IMR-90 (cell line): ENCODE results near the gene DENND1A. TPM values are rescaled to one million over a fixed set of nuclear protein-coding genes. Genes with fewer than 3 reads are reported as not detected.
A peak's percentile ranks its signal among the peaks of the same experiment; 100 is the strongest.

Experiments used
- ATAC-seq: fragments of 200-7000 bp; cut with Tn5 transposase; 2 replicates; pipeline ENCODE4 v1.9.1; 2020; ENCODE audit warnings: low read depth, mild to moderate bottlenecking, moderate library complexity
- BruUV-seq: library from RNA; stranded (reverse); fragments of 400-500 nt; replicated peaks from 2 replicates; lab custom pipeline; 2021; lab: Mats Ljungman, UMichigan
- CTCF ChIA-PET: fragments of 300-600 bp; formaldehyde crosslinking; extraction: SDS; loops from one replicate; lab custom pipeline; 2021; ENCODE audit warnings: antibody characterized with exemption; lab: Yijun Ruan, JAX
- POLR2A ChIA-PET: fragments of 300-600 bp; sonication (Branson Sonifier 250); formaldehyde crosslinking; loops from one replicate; lab custom pipeline; 2022; ENCODE audit warnings: antibody characterized with exemption; ENCODE audit not compliant: unreplicated experiment; lab: Charles Lee
- DNase-seq: peaks from one replicate; pipeline ENCODE4 v3.0.0; 2013
- H2AFZ ChIP-seq: replicated peaks from 2 replicates; pipeline ENCODE3; 2013; ENCODE audit warnings: low read length, mild to moderate bottlenecking; ENCODE audit not compliant: poor library complexity
- H2AK5ac ChIP-seq: 2 replicates; pipeline ENCODE4 v1.6.1; 2013; ENCODE audit warnings: low read depth, low read length, inconsistent platforms
- H2AK9ac ChIP-seq: replicated peaks from 2 replicates; pipeline ENCODE3; 2013; ENCODE audit warnings: mild to moderate bottlenecking, low read depth, low read length, moderate library complexity; ENCODE audit not compliant: poor library complexity
- H2BK120ac ChIP-seq: 2 replicates; pipeline ENCODE4 v1.6.1; 2013; ENCODE audit warnings: low read depth, low read length, inconsistent platforms
- H2BK15ac ChIP-seq: 3 replicates; pipeline ENCODE4 v1.6.1; 2013; ENCODE audit warnings: low read depth, low read length, inconsistent platforms
- H2BK20ac ChIP-seq: 2 replicates; pipeline ENCODE4 v1.6.1; 2013; ENCODE audit warnings: low read depth, mild to moderate bottlenecking, inconsistent platforms, low read length, moderate library complexity
- H2BK5ac ChIP-seq: 2 replicates; pipeline ENCODE4 v1.6.1; 2013; ENCODE audit warnings: mild to moderate bottlenecking, low read depth, low read length, inconsistent platforms; ENCODE audit not compliant: poor library complexity, severe bottlenecking
- H3K14ac ChIP-seq: replicated peaks from 2 replicates; pipeline ENCODE4 v1.6.1; 2013; ENCODE audit warnings: low read depth, low read length, inconsistent platforms
- H3K18ac ChIP-seq: 2 replicates; pipeline ENCODE4 v1.6.1; 2013; ENCODE audit warnings: low read depth, low read length, control low read depth
- H3K23ac ChIP-seq: 2 replicates; pipeline ENCODE4 v1.6.1; 2013; ENCODE audit warnings: low read depth, low read length, inconsistent platforms
- H3K27ac ChIP-seq: 2 replicates; pipeline ENCODE4 v1.5.1; 2013; ENCODE audit warnings: mild to moderate bottlenecking, control low read depth, low read length; ENCODE audit not compliant: insufficient read depth
- H3K27me3 ChIP-seq: 2 replicates; pipeline ENCODE4 v1.6.1; 2013; ENCODE audit warnings: low read length; ENCODE audit not compliant: control insufficient read depth, insufficient read depth
- H3K36me3 ChIP-seq: 2 replicates; pipeline ENCODE4 v1.6.1; 2013; ENCODE audit warnings: low read length, mixed read lengths; ENCODE audit not compliant: control insufficient read depth, insufficient read depth
- H3K4ac ChIP-seq: 2 replicates; pipeline ENCODE4 v1.6.1; 2013; ENCODE audit warnings: low read depth, low read length, inconsistent platforms
- H3K4me1 ChIP-seq: 2 replicates; pipeline ENCODE4 v1.6.1; 2013; ENCODE audit warnings: low read length, mixed read lengths; ENCODE audit not compliant: control insufficient read depth, insufficient read depth
- H3K4me2 ChIP-seq: 2 replicates; pipeline ENCODE4 v1.6.1; 2013; ENCODE audit warnings: low read depth, mild to moderate bottlenecking, control low read depth, low read length, moderate library complexity
- H3K4me3 ChIP-seq: 2 replicates; pipeline ENCODE4 v1.5.1; 2013; ENCODE audit warnings: low read depth, mild to moderate bottlenecking, control low read depth, low read length, moderate library complexity; ENCODE audit not compliant: insufficient read depth
- H3K56ac ChIP-seq: 2 replicates; pipeline ENCODE4 v1.6.1; 2013; ENCODE audit warnings: low read length, inconsistent platforms; ENCODE audit not compliant: insufficient read depth; ENCODE audit errors: extremely low read depth
- H3K79me1 ChIP-seq, 2 experiments: 2 replicates each; pipeline ENCODE4 v1.6.1; 2013; ENCODE audit warnings: low read length in 2 of 2, inconsistent platforms in 1 of 2, low read depth in 1 of 2
- H3K9ac ChIP-seq: 2 replicates; pipeline ENCODE4 v1.6.1; 2013; ENCODE audit warnings: low read depth, low read length, control low read depth
- H3K9me1 ChIP-seq: 2 replicates; pipeline ENCODE4 v1.6.1; 2013; ENCODE audit warnings: low read length, inconsistent platforms; ENCODE audit not compliant: insufficient read depth
- H3K9me3 ChIP-seq: 2 replicates; pipeline ENCODE4 v1.6.1; 2013; ENCODE audit warnings: low read length; ENCODE audit not compliant: control insufficient read depth, insufficient read depth
- H4K20me1 ChIP-seq: 2 replicates; pipeline ENCODE4 v1.6.1; 2013; ENCODE audit warnings: low read length, inconsistent platforms; ENCODE audit not compliant: insufficient read depth
- H4K5ac ChIP-seq: 2 replicates; pipeline ENCODE4 v1.6.1; 2013; ENCODE audit warnings: mild to moderate bottlenecking, low read depth, low read length, control low read depth
- H4K8ac ChIP-seq, 2 experiments: 2 replicates each; pipeline ENCODE4 v1.6.1; 2013; ENCODE audit warnings: low read depth in 2 of 2, low read length in 2 of 2, control low read depth in 1 of 2, inconsistent platforms in 1 of 2
- H4K91ac ChIP-seq: 2 replicates; pipeline ENCODE4 v1.6.1; 2013; ENCODE audit warnings: low read depth, low read length, inconsistent platforms; ENCODE audit not compliant: insufficient read depth
- CTCF ChIP-seq: conservative IDR thresholded peaks from 2 replicates; pipeline ENCODE4 v1.5.1; 2012; ENCODE audit warnings: mild to moderate bottlenecking, low read depth, low read length, improper control_type of control experiment
- MAZ ChIP-seq: IDR thresholded peaks from 2 replicates; pipeline ENCODE4 v1.6.1; 2012; ENCODE audit warnings: low read depth, mild to moderate bottlenecking, low read length, improper control_type of control experiment, moderate library complexity, borderline replicate concordance
- NFE2L2 ChIP-seq: fragments of 150-350 bp; IDR thresholded peaks from 2 replicates; pipeline ENCODE4 v1.6.1; 2016; ENCODE audit warnings: low read depth, mild to moderate bottlenecking, low read length
- POLR2A ChIP-seq: IDR thresholded peaks from 2 replicates; pipeline ENCODE4 v1.6.1; 2012; ENCODE audit warnings: mild to moderate bottlenecking, low read depth, low read length
- RAD21 ChIP-seq: IDR thresholded peaks from 2 replicates; pipeline ENCODE4 v1.6.1; 2012; ENCODE audit warnings: low read length, improper control_type of control experiment
- SMC3 ChIP-seq: fragments of 150-350 bp; IDR thresholded peaks from 2 replicates; pipeline ENCODE4 v1.6.1; 2016; ENCODE audit warnings: low read depth, mild to moderate bottlenecking, antibody characterized with exemption, low read length, moderate library complexity
- USF2 ChIP-seq: fragments of 150-350 bp; IDR thresholded peaks from 2 replicates; pipeline ENCODE4 v1.6.1; 2017; ENCODE audit warnings: mild to moderate bottlenecking, antibody characterized with exemption, low read length, low read depth
- WGBS, 2 experiments: methylation state at CpG; one replicate each; pipeline versions ENCODE4 v1.1.5 to v1.1.7; 2013; ENCODE audit warnings: missing lambda C conversion rate in 2 of 2; ENCODE audit not compliant: insufficient read length in 1 of 2; ENCODE audit errors: extremely low coverage in 2 of 2; 5-methylcytosine and 5-hydroxymethylcytosine counted together
- dilution Hi-C: fragments of 300-500 bp; cut with HindIII; formaldehyde crosslinking; loops from one replicate; pipeline ENCODE4 v1.14.3; 2018; ENCODE audit warnings: low sequenced_read_pairs; ENCODE audit not compliant: unreplicated experiment
- in situ Hi-C: fragments of 300-500 bp; cut with MboI; formaldehyde crosslinking; loops from 3 replicates; pipeline ENCODE4 v1.14.3; 2019; ENCODE audit warnings: low sequenced_read_pairs, inconsistent platforms, mixed read lengths
- intact Hi-C: fragments of 100-400 bp; cut with micrococcal nuclease; formaldehyde crosslinking; loops from 2 replicates; pipeline ENCODE4 v1.10.0; 2022
- polyA plus RNA-seq, 3 experiments: library from polyadenylated mRNA; depleted of rRNA; stranded (reverse); fragments of >200 nt; gene quantifications; 2 replicates each; pipeline ENCODE4 v1.2.3, GENCODE V29; 2012; ENCODE audit warnings: low replicate concordance in 1 of 3
- total RNA-seq: library from RNA; depleted of rRNA; stranded (reverse); fragments of >200 nt; gene quantifications from 2 replicates; pipeline ENCODE4 v1.2.3, GENCODE V29; 2012

Gene DENND1A
- total and polyA plus RNA-seq, 2 of the 4 experiments (the other 2 are of a cell fraction), result 21.4 to 27.6 TPM

GRCh38 chr9:123712399-123712798 is 217.5 kb downstream of the DENND1A start:
- ATAC-seq (no peak), DNase-seq (peak; percentile 23)
- Histone ChIP-seq H3K4me3 (no peak overlapping the region), H2BK20ac (no peak overlapping the region), H2AK9ac (no peak overlapping the region), H4K5ac (no peak overlapping the region), H3K18ac (no peak overlapping the region), H4K8ac (no peak overlapping the region), H4K20me1 (no peaks in the 10 kb centered on the region), H2AFZ (no peak overlapping the region), H2BK5ac (no peak overlapping the region), H3K23ac (no peak overlapping the region), H3K79me1 (no peaks in the 10 kb centered on the region), H3K27ac (no peak overlapping the region), H2BK15ac (no peak overlapping the region), H2AK5ac (no peak overlapping the region), H3K27me3 (no peaks in the 10 kb centered on the region), H2BK120ac (no peak overlapping the region), H3K4me1 (no peaks in the 10 kb centered on the region), H3K36me3 (no peaks in the 10 kb centered on the region), H3K14ac (no peak overlapping the region), H3K56ac (no peak overlapping the region), H3K4me2 (no peak overlapping the region), H3K9ac (no peak overlapping the region), H3K4ac (no peak overlapping the region), H3K9me3 (no peaks in the 10 kb centered on the region), H4K91ac (no peak overlapping the region), H3K9me1 (no peaks in the 10 kb centered on the region)
- no TSS peak for BruUV-seq
- CTCF ChIA-PET, result interaction anchor here (0.7 kb wide), 1 partner anchor 327 kb away, joined by 3 read pairs; no protein-coding TSS in a partner anchor
- TF ChIP-seq NFE2L2, result no peak
- no peak for TF ChIP-seq SMC3
- TF ChIP-seq CTCF, result no peak
- TF ChIP-seq RAD21, result no peak
- TF ChIP-seq MAZ, result no peak
- no peak for TF ChIP-seq POLR2A
- no peak for TF ChIP-seq USF2
- POLR2A ChIA-PET, result no interaction called here
- WGBS, 2 experiments, result no CpG with 5 or more reads among the region's 1 CpG
- in situ Hi-C loops (no loop called here), dilution Hi-C loops (no loop called here), intact Hi-C loops (no loop called here)
